ENCODE measurements around the gene CPA2. TPM values are rescaled to one million over a fixed set of nuclear protein-coding genes. Genes with fewer than 3 reads are reported as not detected.

Gene CPA2
- polyA plus RNA-seq, 1 of the 3 experiments (the other 2 are of a cell fraction) = 0.03 TPM

DNA sequence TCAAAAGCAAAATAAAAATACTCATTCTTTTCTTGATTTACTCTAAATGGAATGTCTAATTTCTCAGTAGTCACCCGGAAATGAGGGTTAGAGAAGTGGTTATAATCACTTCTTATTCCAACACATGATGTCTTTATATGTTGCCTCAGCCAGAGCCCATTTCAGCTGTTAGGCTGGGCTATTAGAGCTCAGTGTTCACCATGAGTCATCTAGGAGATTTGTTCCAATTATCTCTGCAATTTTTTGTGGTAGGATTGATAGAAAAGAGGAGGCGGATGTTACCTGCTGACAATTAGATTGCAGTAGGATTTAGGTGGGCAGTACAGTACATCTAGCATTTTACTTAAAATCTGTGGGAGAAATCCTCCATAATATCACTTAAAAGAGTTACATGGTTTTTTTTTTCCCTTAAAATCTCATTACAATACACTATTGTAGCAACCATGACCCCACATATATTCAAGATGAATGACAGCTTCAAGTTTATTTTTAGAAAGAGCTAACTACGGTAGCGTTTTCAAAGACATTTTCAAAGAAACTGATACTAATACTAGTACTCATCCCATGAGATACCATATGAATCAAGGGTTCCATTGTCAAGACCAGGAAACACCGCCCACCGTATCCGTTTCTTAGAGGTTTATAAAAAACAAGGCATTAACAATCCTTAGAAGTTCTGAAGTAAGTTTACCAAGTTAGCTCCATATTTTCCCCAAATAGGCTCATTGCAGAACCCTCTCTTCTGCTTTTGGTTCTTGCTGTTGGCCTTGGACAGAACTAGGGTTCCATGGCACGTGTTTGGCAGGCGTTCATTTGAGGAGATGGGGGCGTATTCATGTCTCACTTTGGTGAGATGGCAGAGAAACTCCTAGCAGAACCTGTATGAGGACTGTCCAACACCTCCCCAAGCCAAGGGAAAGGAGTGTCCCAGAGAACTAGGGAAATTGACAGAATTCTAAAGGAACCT, 10.4 kb downstream of the CPA2 start:
- no peaks in the 10 kb centered on the region for H3K9me2 ChIP-seq
- H3K27me3 ChIP-seq (ENCODE audit: insufficient read depth) = no peaks in the 10 kb centered on the region
- 83% methylated on average over 10 of the region's 10 CpGs for WGBS (ENCODE audit: low lambda C conversion rate)
- ChIA-PET POLR2A (interaction anchor here (1.1 kb wide), 1 partner anchor 72 kb away, joined by 3 read pairs; the partner anchor contains the start of gene TMEM209), CTCF (interaction anchor here (0.7 to 3.7 kb wide), 21 partner anchors 9 to 456 kb away, joined by 3 to 21 read pairs (median 4); partner anchors contain the start of genes CPA2, CPA4, KLHDC10 and MEST)
- no peaks in the 10 kb centered on the region for H3K79me2 ChIP-seq (ENCODE audit: insufficient read depth)
- H3F3A ChIP-seq (replicated peaks; ENCODE audit: insufficient read depth) = no peaks in the 10 kb centered on the region
- no peaks in the 10 kb centered on the region for H3K9me3 ChIP-seq
- no peaks in the 10 kb centered on the region for H3K36me3 ChIP-seq (replicated peaks in 1 of 2; ENCODE audit: control insufficient read depth in 1 of 2, insufficient read depth in 2 of 2, low read length in 1 of 2)
- no peaks in the 10 kb centered on the region for H4K20me1 ChIP-seq (ENCODE audit: insufficient read depth)
- TF ChIP-seq FOSL2 (IDR thresholded peaks at IDR 0.05; ENCODE audit: borderline replicate concordance, low read depth) (peak; percentile 60), NRF1 (IDR thresholded peaks at IDR 0.05; ENCODE audit: low read depth, low read length) (no peak), JUND (IDR thresholded peaks at IDR 0.05) (peak; percentile 38)
- no peak overlapping the region for H3K4me2 ChIP-seq
- no peak overlapping the region for H2AFZ ChIP-seq (ENCODE audit: low read depth)
- peaks cover 3 to 13% of the 10 kb centered on the region in 2 experiments; a peak in 3 of 4 replicates for H3K4me1 ChIP-seq (ENCODE audit: control insufficient read depth in 1 of 2, insufficient read depth in 2 of 2, low read depth in 1 of 2, low read length in 1 of 2)
- no peak overlapping the region for H3K27ac ChIP-seq (ENCODE audit: low read depth in 2 of 2, low read length in 1 of 2)
- no peak overlapping the region for H3K4me3 ChIP-seq (ENCODE audit: low read depth in 2 of 2, low read length in 1 of 2)
- DNase-seq = no peak
- H3K9ac ChIP-seq = no peak overlapping the region

DNA sequence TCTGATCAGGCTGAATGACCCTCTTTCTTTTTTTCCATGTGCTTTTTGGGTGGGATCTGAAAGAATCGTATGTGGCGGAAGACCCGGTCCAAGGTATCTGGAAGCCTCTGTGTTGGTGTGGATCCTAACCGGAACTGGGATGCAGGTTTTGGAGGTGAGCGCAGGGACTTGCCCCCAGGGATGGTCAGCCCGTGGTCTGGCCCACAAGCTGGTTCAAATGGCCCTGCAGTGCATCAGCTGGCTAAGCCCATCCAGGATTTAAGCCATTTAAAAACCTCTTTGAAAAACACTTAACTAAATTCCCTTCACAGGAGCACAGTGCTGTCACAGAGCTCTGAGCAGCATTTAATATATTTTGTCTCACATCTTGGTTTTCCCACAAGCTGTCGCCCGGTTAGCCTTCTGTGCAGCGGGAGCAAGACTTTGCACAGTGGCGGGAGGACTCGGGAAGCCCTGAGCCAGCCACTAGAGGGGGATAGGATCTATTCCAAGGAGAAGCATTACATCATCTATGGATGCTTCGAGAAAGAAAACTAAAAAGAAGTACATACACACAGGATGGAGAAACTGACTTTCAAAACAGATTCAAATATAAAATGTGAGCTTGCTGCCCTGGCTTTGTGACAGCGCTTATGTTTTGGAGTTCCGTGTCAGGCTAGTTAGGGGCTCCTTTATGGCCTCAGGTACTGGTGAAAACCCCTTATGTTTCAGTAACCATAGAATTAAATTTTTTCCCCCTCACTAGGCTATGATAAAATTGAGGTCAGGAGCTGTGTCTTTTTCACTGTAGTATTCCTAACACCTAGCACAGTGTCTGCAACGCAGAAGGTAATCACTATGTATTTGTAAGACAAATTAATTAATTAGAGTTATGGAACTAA, 11.3 kb downstream of the CPA2 start:
- peak; percentile 77 for DNase-seq
- no peaks in the 10 kb centered on the region for H3K27me3 ChIP-seq (ENCODE audit: insufficient read depth)
- H3K4me3 ChIP-seq (ENCODE audit: low read depth in 2 of 2, low read length in 1 of 2) = no peak overlapping the region
- WGBS (ENCODE audit: low lambda C conversion rate) = 84% methylated on average over 15 of the region's 15 CpGs
- H4K20me1 ChIP-seq (ENCODE audit: insufficient read depth) = no peaks in the 10 kb centered on the region
- no peaks in the 10 kb centered on the region for H3K9me2 ChIP-seq
- CTCF ChIA-PET = interaction anchor here (0.6 to 3.7 kb wide), 34 partner anchors 9 to 554 kb away, joined by 3 to 21 read pairs (median 3); partner anchors contain the start of genes CPA2, CPA4, KLHDC10 and MEST
- no peak overlapping the region for H3K4me2 ChIP-seq
- peak overlapping the region in 1 of 2 experiments; percentile 8; a peak in 1 of 4 replicates for H3K27ac ChIP-seq (ENCODE audit: low read depth in 2 of 2, low read length in 1 of 2)
- H3K4me1 ChIP-seq (ENCODE audit: control insufficient read depth in 1 of 2, insufficient read depth in 2 of 2, low read depth in 1 of 2, low read length in 1 of 2) = peaks cover 3 to 13% of the 10 kb centered on the region in 2 experiments; a peak in 3 of 4 replicates
- POLR2A ChIA-PET = interaction anchor here (1.1 kb wide), 1 partner anchor 73 kb away, joined by 3 read pairs; the partner anchor contains the start of gene TMEM209
- H2AFZ ChIP-seq (ENCODE audit: low read depth) = no peak overlapping the region
- no peaks in the 10 kb centered on the region for H3K9me3 ChIP-seq
- H3K36me3 ChIP-seq (replicated peaks in 1 of 2; ENCODE audit: control insufficient read depth in 1 of 2, insufficient read depth in 2 of 2, low read length in 1 of 2) = no peaks in the 10 kb centered on the region
- no peak overlapping the region for H3K9ac ChIP-seq
- H3F3A ChIP-seq (replicated peaks; ENCODE audit: insufficient read depth) = no peaks in the 10 kb centered on the region
- no peaks in the 10 kb centered on the region for H3K79me2 ChIP-seq (ENCODE audit: insufficient read depth)
- TF ChIP-seq MXI1 (IDR thresholded peaks at IDR 0.05; ENCODE audit: low read depth, low read length) (no peak), TAF1 (IDR thresholded peaks at IDR 0.05; ENCODE audit: borderline replicate concordance, low read depth, low read length) (no peak), JUND (IDR thresholded peaks at IDR 0.05) (no peak), RAD21 (IDR thresholded peaks at IDR 0.05; ENCODE audit: low read length) (peak; percentile 79), YY1 (IDR thresholded peaks at IDR 0.05; ENCODE audit: low read depth) (no peak), SMC3 (IDR thresholded peaks at IDR 0.05; ENCODE audit: low read depth, low read length) (peak; percentile 58), TCF12 (IDR thresholded peaks at IDR 0.05) (no peak), EP300 (IDR thresholded peaks at IDR 0.05; ENCODE audit: borderline replicate concordance in 1 of 2, low read depth in 1 of 2, low read length in 1 of 2) (no peak)
- TF ChIP-seq, protein P1, sequence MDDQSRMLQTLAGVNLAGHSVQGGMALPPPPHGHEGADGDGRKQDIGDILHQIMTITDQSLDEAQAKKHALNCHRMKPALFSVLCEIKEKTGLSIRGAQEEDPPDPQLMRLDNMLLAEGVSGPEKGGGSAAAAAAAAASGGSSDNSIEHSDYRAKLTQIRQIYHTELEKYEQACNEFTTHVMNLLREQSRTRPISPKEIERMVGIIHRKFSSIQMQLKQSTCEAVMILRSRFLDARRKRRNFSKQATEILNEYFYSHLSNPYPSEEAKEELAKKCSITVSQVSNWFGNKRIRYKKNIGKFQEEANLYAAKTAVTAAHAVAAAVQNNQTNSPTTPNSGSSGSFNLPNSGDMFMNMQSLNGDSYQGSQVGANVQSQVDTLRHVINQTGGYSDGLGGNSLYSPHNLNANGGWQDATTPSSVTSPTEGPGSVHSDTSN (IDR thresholded peaks at IDR 0.05) = no peak
- TF ChIP-seq, protein P2, sequence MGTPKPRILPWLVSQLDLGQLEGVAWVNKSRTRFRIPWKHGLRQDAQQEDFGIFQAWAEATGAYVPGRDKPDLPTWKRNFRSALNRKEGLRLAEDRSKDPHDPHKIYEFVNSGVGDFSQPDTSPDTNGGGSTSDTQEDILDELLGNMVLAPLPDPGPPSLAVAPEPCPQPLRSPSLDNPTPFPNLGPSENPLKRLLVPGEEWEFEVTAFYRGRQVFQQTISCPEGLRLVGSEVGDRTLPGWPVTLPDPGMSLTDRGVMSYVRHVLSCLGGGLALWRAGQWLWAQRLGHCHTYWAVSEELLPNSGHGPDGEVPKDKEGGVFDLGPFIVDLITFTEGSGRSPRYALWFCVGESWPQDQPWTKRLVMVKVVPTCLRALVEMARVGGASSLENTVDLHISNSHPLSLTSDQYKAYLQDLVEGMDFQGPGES (IDR thresholded peaks at IDR 0.05; ENCODE audit: low read depth, low read length) = no peak
- TF ChIP-seq, protein P3, sequence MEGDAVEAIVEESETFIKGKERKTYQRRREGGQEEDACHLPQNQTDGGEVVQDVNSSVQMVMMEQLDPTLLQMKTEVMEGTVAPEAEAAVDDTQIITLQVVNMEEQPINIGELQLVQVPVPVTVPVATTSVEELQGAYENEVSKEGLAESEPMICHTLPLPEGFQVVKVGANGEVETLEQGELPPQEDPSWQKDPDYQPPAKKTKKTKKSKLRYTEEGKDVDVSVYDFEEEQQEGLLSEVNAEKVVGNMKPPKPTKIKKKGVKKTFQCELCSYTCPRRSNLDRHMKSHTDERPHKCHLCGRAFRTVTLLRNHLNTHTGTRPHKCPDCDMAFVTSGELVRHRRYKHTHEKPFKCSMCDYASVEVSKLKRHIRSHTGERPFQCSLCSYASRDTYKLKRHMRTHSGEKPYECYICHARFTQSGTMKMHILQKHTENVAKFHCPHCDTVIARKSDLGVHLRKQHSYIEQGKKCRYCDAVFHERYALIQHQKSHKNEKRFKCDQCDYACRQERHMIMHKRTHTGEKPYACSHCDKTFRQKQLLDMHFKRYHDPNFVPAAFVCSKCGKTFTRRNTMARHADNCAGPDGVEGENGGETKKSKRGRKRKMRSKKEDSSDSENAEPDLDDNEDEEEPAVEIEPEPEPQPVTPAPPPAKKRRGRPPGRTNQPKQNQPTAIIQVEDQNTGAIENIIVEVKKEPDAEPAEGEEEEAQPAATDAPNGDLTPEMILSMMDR (IDR thresholded peaks at IDR 0.05) = peak; percentile 73
- TF ChIP-seq, protein P4, sequence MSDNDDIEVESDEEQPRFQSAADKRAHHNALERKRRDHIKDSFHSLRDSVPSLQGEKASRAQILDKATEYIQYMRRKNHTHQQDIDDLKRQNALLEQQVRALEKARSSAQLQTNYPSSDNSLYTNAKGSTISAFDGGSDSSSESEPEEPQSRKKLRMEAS (IDR thresholded peaks at IDR 0.05; ENCODE audit: low read depth) = no peak
- TF ChIP-seq, protein P5, sequence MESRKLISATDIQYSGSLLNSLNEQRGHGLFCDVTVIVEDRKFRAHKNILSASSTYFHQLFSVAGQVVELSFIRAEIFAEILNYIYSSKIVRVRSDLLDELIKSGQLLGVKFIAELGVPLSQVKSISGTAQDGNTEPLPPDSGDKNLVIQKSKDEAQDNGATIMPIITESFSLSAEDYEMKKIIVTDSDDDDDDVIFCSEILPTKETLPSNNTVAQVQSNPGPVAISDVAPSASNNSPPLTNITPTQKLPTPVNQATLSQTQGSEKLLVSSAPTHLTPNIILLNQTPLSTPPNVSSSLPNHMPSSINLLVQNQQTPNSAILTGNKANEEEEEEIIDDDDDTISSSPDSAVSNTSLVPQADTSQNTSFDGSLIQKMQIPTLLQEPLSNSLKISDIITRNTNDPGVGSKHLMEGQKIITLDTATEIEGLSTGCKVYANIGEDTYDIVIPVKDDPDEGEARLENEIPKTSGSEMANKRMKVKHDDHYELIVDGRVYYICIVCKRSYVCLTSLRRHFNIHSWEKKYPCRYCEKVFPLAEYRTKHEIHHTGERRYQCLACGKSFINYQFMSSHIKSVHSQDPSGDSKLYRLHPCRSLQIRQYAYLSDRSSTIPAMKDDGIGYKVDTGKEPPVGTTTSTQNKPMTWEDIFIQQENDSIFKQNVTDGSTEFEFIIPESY (IDR thresholded peaks at IDR 0.05; ENCODE audit: borderline replicate concordance, low read depth) = peak; percentile 42; the same call in 1 of the 2 replicates
